ENCODE measurements around the gene FBXO10.

The FBXO10 gene

GRCh38 chr9:37531699-37532098 lies 44.5 kb downstream of the FBXO10 start:
- no peak overlapping the region for H3K27ac ChIP-seq (ENCODE audit: insufficient read depth in 1 of 2, low read depth in 1 of 2, low read length in 2 of 2, poor library complexity in 1 of 2, severe bottlenecking in 2 of 2)
- DNase-seq, result no peak
- H3K36me3 ChIP-seq (ENCODE audit: control insufficient read depth in 4 of 4, insufficient read depth in 4 of 4, low read length in 3 of 4), result peaks cover 0 to 12% (median 5%) of the 10 kb centered on the region in 4 experiments
- H3K9me3 ChIP-seq (ENCODE audit: control extremely low read depth in 1 of 5, control insufficient read depth in 4 of 5, insufficient read depth in 2 of 5, low read depth in 1 of 5, low read length in 4 of 5), result no peaks in the 10 kb centered on the region
- H3K4me3 ChIP-seq (ENCODE audit: control insufficient read depth in 1 of 7, extremely low read depth in 1 of 7, insufficient read depth in 4 of 7, low read depth in 2 of 7, low read length in 6 of 7), result no peak overlapping the region
- no peaks in the 10 kb centered on the region for H3K4me1 ChIP-seq (ENCODE audit: control extremely low read depth in 1 of 4, control insufficient read depth in 4 of 4, insufficient read depth in 4 of 4, low read length in 3 of 4)
- no peaks in the 10 kb centered on the region for H3K27me3 ChIP-seq (replicated peaks in 2 of 5; ENCODE audit: control insufficient read depth in 4 of 5, insufficient read depth in 5 of 5, low read length in 4 of 5)
- POLR2A ChIA-PET, result no interaction called here
- CTCF ChIA-PET, result no interaction called here
- 95% methylated on average over 12 of the region's 13 CpGs for WGBS (ENCODE audit: insufficient coverage)

GRCh38 chr9:37528652-37529471 lies 47.3 kb downstream of the FBXO10 start:
- H3K27ac ChIP-seq (ENCODE audit: insufficient read depth in 1 of 2, low read depth in 1 of 2, low read length in 2 of 2, poor library complexity in 1 of 2, severe bottlenecking in 2 of 2), result no peak overlapping the region
- H3K4me3 ChIP-seq (ENCODE audit: control insufficient read depth in 1 of 7, extremely low read depth in 1 of 7, insufficient read depth in 4 of 7, low read depth in 2 of 7, low read length in 6 of 7), result no peak overlapping the region
- DNase-seq, result no peak
- no peaks in the 10 kb centered on the region for H3K27me3 ChIP-seq (replicated peaks in 2 of 5; ENCODE audit: control insufficient read depth in 4 of 5, insufficient read depth in 5 of 5, low read length in 4 of 5)
- H3K36me3 ChIP-seq (ENCODE audit: control insufficient read depth in 4 of 4, insufficient read depth in 4 of 4, low read length in 3 of 4), result peaks cover 0 to 19% (median 6%) of the 10 kb centered on the region in 4 experiments
- CTCF ChIA-PET, result no interaction called here
- POLR2A ChIA-PET, result no interaction called here
- WGBS (ENCODE audit: insufficient coverage), result 96% methylated on average over 18 of the region's 18 CpGs
- no peaks in the 10 kb centered on the region for H3K4me1 ChIP-seq (ENCODE audit: control extremely low read depth in 1 of 4, control insufficient read depth in 4 of 4, insufficient read depth in 4 of 4, low read length in 3 of 4)
- H3K9me3 ChIP-seq (ENCODE audit: control extremely low read depth in 1 of 5, control insufficient read depth in 4 of 5, insufficient read depth in 2 of 5, low read depth in 1 of 5, low read length in 4 of 5), result no peaks in the 10 kb centered on the region

- Histone ChIP-seq H3K4me3 (ENCODE audit: control insufficient read depth in 1 of 7, extremely low read depth in 1 of 7, insufficient read depth in 4 of 7, low read depth in 2 of 7, low read length in 6 of 7) (no peak overlapping the region), H3K27ac (ENCODE audit: insufficient read depth in 1 of 2, low read depth in 1 of 2, low read length in 2 of 2, poor library complexity in 1 of 2, severe bottlenecking in 2 of 2) (no peak overlapping the region), H3K27me3 (replicated peaks in 2 of 5; ENCODE audit: control insufficient read depth in 4 of 5, insufficient read depth in 5 of 5, low read length in 4 of 5) (no peaks in the 10 kb centered on the region), H3K36me3 (ENCODE audit: control insufficient read depth in 4 of 4, insufficient read depth in 4 of 4, low read length in 3 of 4) (peaks cover 0 to 21% (median 6%) of the 10 kb centered on the region in 4 experiments), H3K9me3 (ENCODE audit: control extremely low read depth in 1 of 5, control insufficient read depth in 4 of 5, insufficient read depth in 2 of 5, low read depth in 1 of 5, low read length in 4 of 5) (no peaks in the 10 kb centered on the region), H3K4me1 (ENCODE audit: control extremely low read depth in 1 of 4, control insufficient read depth in 4 of 4, insufficient read depth in 4 of 4, low read length in 3 of 4) (no peaks in the 10 kb centered on the region)
- POLR2A ChIA-PET, result no interaction called here
- 99% methylated on average over 6 of the region's 6 CpGs for WGBS (ENCODE audit: insufficient coverage)
- DNase-seq, result no peak
- CTCF ChIA-PET, result no interaction called here
These were observed 52.3 kb downstream of the FBXO10 start for GRCh38 chr9:37523916-37524315.

- CTCF ChIA-PET, result no interaction called here
- H3K4me3 ChIP-seq (ENCODE audit: control insufficient read depth in 1 of 7, extremely low read depth in 1 of 7, insufficient read depth in 4 of 7, low read depth in 2 of 7, low read length in 6 of 7), result no peak overlapping the region
- H3K4me1 ChIP-seq (ENCODE audit: control extremely low read depth in 1 of 4, control insufficient read depth in 4 of 4, insufficient read depth in 4 of 4, low read length in 3 of 4), result no peaks in the 10 kb centered on the region
- POLR2A ChIA-PET, result no interaction called here
- H3K27ac ChIP-seq (ENCODE audit: insufficient read depth in 1 of 2, low read depth in 1 of 2, low read length in 2 of 2, poor library complexity in 1 of 2, severe bottlenecking in 2 of 2), result no peak overlapping the region
- no peaks in the 10 kb centered on the region for H3K27me3 ChIP-seq (replicated peaks in 2 of 5; ENCODE audit: control insufficient read depth in 4 of 5, insufficient read depth in 5 of 5, low read length in 4 of 5)
- DNase-seq, result no peak
- WGBS (ENCODE audit: insufficient coverage), result 100% methylated on average over 1 of the region's 2 CpGs
- H3K9me3 ChIP-seq (ENCODE audit: control extremely low read depth in 1 of 5, control insufficient read depth in 4 of 5, insufficient read depth in 2 of 5, low read depth in 1 of 5, low read length in 4 of 5), result no peaks in the 10 kb centered on the region
- H3K36me3 ChIP-seq (ENCODE audit: control insufficient read depth in 4 of 4, insufficient read depth in 4 of 4, low read length in 3 of 4), result peaks cover under 1 to 16% (median 5%) of the 10 kb centered on the region in 4 experiments
These were observed 53.2 kb downstream of the FBXO10 start for GRCh38 chr9:37522971-37523370.

- Histone ChIP-seq H3K4me3 (ENCODE audit: control insufficient read depth in 1 of 7, extremely low read depth in 1 of 7, insufficient read depth in 4 of 7, low read depth in 2 of 7, low read length in 6 of 7) (no peak overlapping the region), H3K4me1 (ENCODE audit: control extremely low read depth in 1 of 4, control insufficient read depth in 4 of 4, insufficient read depth in 4 of 4, low read length in 3 of 4) (no peaks in the 10 kb centered on the region), H3K9me3 (ENCODE audit: control extremely low read depth in 1 of 5, control insufficient read depth in 4 of 5, insufficient read depth in 2 of 5, low read depth in 1 of 5, low read length in 4 of 5) (no peaks in the 10 kb centered on the region), H3K36me3 (ENCODE audit: control insufficient read depth in 4 of 4, insufficient read depth in 4 of 4, low read length in 3 of 4) (peaks cover 2 to 12% (median 3%) of the 10 kb centered on the region in 4 experiments), H3K27ac (ENCODE audit: insufficient read depth in 1 of 2, low read depth in 1 of 2, low read length in 2 of 2, poor library complexity in 1 of 2, severe bottlenecking in 2 of 2) (no peak overlapping the region), H3K27me3 (replicated peaks in 2 of 5; ENCODE audit: control insufficient read depth in 4 of 5, insufficient read depth in 5 of 5, low read length in 4 of 5) (no peaks in the 10 kb centered on the region)
- WGBS (ENCODE audit: insufficient coverage), result 94% methylated on average over 8 of the region's 10 CpGs
- POLR2A ChIA-PET, result no interaction called here
- CTCF ChIA-PET, result no interaction called here
- no peak for DNase-seq
These were observed 55.1 kb downstream of the FBXO10 start for GRCh38 chr9:37521111-37521510.

GRCh38 chr9:37520641-37521040 lies 55.5 kb downstream of the FBXO10 start:
- Histone ChIP-seq H3K27me3 (replicated peaks in 2 of 5; ENCODE audit: control insufficient read depth in 4 of 5, insufficient read depth in 5 of 5, low read length in 4 of 5) (no peaks in the 10 kb centered on the region), H3K36me3 (ENCODE audit: control insufficient read depth in 4 of 4, insufficient read depth in 4 of 4, low read length in 3 of 4) (peaks cover 2 to 12% (median 3%) of the 10 kb centered on the region in 4 experiments), H3K4me1 (ENCODE audit: control extremely low read depth in 1 of 4, control insufficient read depth in 4 of 4, insufficient read depth in 4 of 4, low read length in 3 of 4) (no peaks in the 10 kb centered on the region), H3K4me3 (ENCODE audit: control insufficient read depth in 1 of 7, extremely low read depth in 1 of 7, insufficient read depth in 4 of 7, low read depth in 2 of 7, low read length in 6 of 7) (no peak overlapping the region), H3K27ac (ENCODE audit: insufficient read depth in 1 of 2, low read depth in 1 of 2, low read length in 2 of 2, poor library complexity in 1 of 2, severe bottlenecking in 2 of 2) (no peak overlapping the region), H3K9me3 (ENCODE audit: control extremely low read depth in 1 of 5, control insufficient read depth in 4 of 5, insufficient read depth in 2 of 5, low read depth in 1 of 5, low read length in 4 of 5) (no peaks in the 10 kb centered on the region)
- ChIA-PET POLR2A (no interaction called here), CTCF (no interaction called here)
- DNase-seq, result no peak
- 94% methylated on average over 2 of the region's 3 CpGs for WGBS (ENCODE audit: insufficient coverage)

GRCh38 chr9:37517923-37518322 lies 58.3 kb downstream of the FBXO10 start:
- POLR2A ChIA-PET, result no interaction called here

More at GRCh38 chr9:37517923-37518322, 58.3 kb downstream of the FBXO10 start:
- Histone ChIP-seq H3K27me3 (replicated peaks in 2 of 5; ENCODE audit: control insufficient read depth in 4 of 5, insufficient read depth in 5 of 5, low read length in 4 of 5) (no peaks in the 10 kb centered on the region), H3K4me1 (ENCODE audit: control extremely low read depth in 1 of 4, control insufficient read depth in 4 of 4, insufficient read depth in 4 of 4, low read length in 3 of 4) (no peaks in the 10 kb centered on the region), H3K9me3 (ENCODE audit: control extremely low read depth in 1 of 5, control insufficient read depth in 4 of 5, insufficient read depth in 2 of 5, low read depth in 1 of 5, low read length in 4 of 5) (no peaks in the 10 kb centered on the region), H3K27ac (ENCODE audit: insufficient read depth in 1 of 2, low read depth in 1 of 2, low read length in 2 of 2, poor library complexity in 1 of 2, severe bottlenecking in 2 of 2) (no peak overlapping the region), H3K36me3 (ENCODE audit: control insufficient read depth in 4 of 4, insufficient read depth in 4 of 4, low read length in 3 of 4) (peaks cover 0 to 4% (median 3%) of the 10 kb centered on the region in 4 experiments), H3K4me3 (ENCODE audit: control insufficient read depth in 1 of 7, extremely low read depth in 1 of 7, insufficient read depth in 4 of 7, low read depth in 2 of 7, low read length in 6 of 7) (no peak overlapping the region)
- CTCF ChIA-PET, result no interaction called here
- DNase-seq, result no peak
- WGBS (ENCODE audit: insufficient coverage), result 95% methylated on average over 13 of the region's 13 CpGs

All from common myeloid progenitor, CD34-positive (primary cell).